Breast epithelium (tissue), 4 donors: ENCODE results near the gene EPS8L3. TPM values are rescaled to one million over a fixed set of nuclear protein-coding genes. Genes with fewer than 3 reads are reported as not detected.
A peak's percentile ranks its signal among the peaks of the same experiment; 100 is the strongest.

Source experiments
- DNase-seq, 2 donors: peaks; one replicate each; pipeline ENCODE4 v3.0.0-alpha.2; 2019; ENCODE audit warnings: low spot score in 2 of 2
- H3K27ac ChIP-seq, 2 donors: fragments of 200-600 bp; sonication (generic) in 1 of 2; one replicate each; pipeline ENCODE4 v1.5.1; 2016 to 2019; ENCODE audit warnings: mild to moderate bottlenecking in 1 of 2
- H3K27me3 ChIP-seq, 2 donors: fragments of 200-600 bp; sonication (generic) in 1 of 2; one replicate each; pipeline versions ENCODE4 v1.5.1 to v1.6.0; 2017 to 2019; ENCODE audit warnings: control low read depth in 1 of 2, mild to moderate bottlenecking in 1 of 2
- H3K36me3 ChIP-seq: fragments of 200-600 bp; one replicate; pipeline ENCODE4 v1.5.1; 2019
- H3K4me1 ChIP-seq, 2 donors: fragments of 200-600 bp; sonication (generic); one replicate each; pipeline ENCODE4 v1.5.1; 2016 to 2019; ENCODE audit warnings: control low read depth in 1 of 2
- H3K4me3 ChIP-seq, 3 donors: fragments of 200-600 bp; sonication (generic); 1 replicate in 2 of 3; 2 replicates in 1 of 3; pipeline ENCODE4 v1.5.1; 2016 to 2019; ENCODE audit warnings: mild to moderate bottlenecking in 3 of 3, moderate library complexity in 2 of 3
- H3K9me3 ChIP-seq, 2 donors: fragments of 200-600 bp; sonication (generic) in 1 of 2; one replicate each; pipeline ENCODE4 v1.5.1; 2016 to 2019; ENCODE audit warnings: control low read depth in 1 of 2
- POLR2A ChIP-seq: fragments of 450-650 bp; IDR thresholded peaks from one replicate; pipeline ENCODE4 v1.6.1; 2016; ENCODE audit warnings: antibody characterized with exemption, mild to moderate bottlenecking, moderate library complexity
- POLR2AphosphoS5 ChIP-seq, 3 donors: sonication (generic); formaldehyde crosslinking; IDR thresholded peaks; one replicate each; pipeline ENCODE4 v1.6.1; 2017; ENCODE audit warnings: antibody characterized with exemption in 3 of 3
- intact Hi-C: fragments of 100-400 bp; cut with DNase I; formaldehyde crosslinking; loops from one replicate; pipeline ENCODE4 v1.15.1; 2023; ENCODE audit warnings: low total_unique reads
- total RNA-seq, 3 donors: library from RNA; depleted of rRNA; stranded (reverse); fragments of >200 nt; gene quantifications; one replicate each; pipeline ENCODE4 v1.1.0, GENCODE V29; 2016
- TF ChIP-seq, protein P1 (sequence below), 3 donors: fragments of 450-650 bp; IDR thresholded peaks; one replicate each; pipeline ENCODE4 v1.5.1; 2016 to 2017; ENCODE audit warnings: antibody characterized with exemption in 3 of 3, mild to moderate bottlenecking in 3 of 3, moderate library complexity in 3 of 3

Gene EPS8L3
- total RNA-seq, 3 donors from 2014 or later, result 3.6 TPM; not detected in 2

DNA sequence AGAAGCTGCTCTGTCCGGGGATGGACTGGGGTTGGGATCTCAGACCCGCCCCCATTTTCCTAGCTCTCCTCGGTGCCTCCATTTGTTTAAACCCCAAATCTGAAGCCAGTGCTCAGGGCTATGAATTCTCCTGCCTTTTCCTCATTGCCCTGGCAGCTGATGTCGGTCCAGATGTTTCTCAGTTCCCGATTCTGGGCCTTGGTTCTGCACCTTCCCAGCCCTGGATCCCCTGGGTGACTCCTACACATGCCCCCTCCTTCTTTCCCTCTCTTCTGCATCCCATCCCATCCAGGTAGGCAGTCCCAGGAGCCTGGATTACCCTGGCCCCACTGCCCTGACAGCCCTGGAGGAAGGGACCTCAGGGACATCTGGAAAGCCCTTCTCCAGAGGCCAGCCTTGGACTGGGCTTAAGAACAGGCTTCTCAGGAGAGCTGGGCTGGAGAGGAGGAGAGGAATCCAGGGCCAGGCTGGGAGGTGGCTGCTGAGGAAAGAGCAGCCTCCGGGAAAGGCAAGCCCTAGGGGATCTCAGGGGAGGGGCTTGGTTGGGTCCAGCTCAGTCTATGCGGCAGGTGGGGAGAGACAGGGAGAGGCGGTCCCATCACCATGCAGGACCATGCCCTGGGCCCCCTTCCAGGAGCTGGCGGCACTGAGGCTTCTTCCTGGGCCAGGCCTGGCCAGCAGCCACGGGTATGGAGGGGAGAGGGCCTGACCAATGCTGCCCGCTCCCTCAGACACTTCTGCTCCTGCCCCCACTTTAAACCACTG lies 6.8 kb upstream of the EPS8L3 start:
- TF ChIP-seq, protein P1, sequence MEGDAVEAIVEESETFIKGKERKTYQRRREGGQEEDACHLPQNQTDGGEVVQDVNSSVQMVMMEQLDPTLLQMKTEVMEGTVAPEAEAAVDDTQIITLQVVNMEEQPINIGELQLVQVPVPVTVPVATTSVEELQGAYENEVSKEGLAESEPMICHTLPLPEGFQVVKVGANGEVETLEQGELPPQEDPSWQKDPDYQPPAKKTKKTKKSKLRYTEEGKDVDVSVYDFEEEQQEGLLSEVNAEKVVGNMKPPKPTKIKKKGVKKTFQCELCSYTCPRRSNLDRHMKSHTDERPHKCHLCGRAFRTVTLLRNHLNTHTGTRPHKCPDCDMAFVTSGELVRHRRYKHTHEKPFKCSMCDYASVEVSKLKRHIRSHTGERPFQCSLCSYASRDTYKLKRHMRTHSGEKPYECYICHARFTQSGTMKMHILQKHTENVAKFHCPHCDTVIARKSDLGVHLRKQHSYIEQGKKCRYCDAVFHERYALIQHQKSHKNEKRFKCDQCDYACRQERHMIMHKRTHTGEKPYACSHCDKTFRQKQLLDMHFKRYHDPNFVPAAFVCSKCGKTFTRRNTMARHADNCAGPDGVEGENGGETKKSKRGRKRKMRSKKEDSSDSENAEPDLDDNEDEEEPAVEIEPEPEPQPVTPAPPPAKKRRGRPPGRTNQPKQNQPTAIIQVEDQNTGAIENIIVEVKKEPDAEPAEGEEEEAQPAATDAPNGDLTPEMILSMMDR (IDR thresholded peaks at IDR 0.05), result no peak
- TF ChIP-seq POLR2A (no peak), POLR2AphosphoS5 (IDR thresholded peaks at IDR 0.05) (no peak)
- no peaks in the 10 kb centered on the region for H3K36me3 ChIP-seq
- H3K27me3 ChIP-seq, result no peaks in the 10 kb centered on the region
- H3K9me3 ChIP-seq, result no peaks in the 10 kb centered on the region
- H3K27ac ChIP-seq, result no peak overlapping the region
- intact Hi-C loops, result loop anchor here (10.0 kb wide), 1 partner anchor 136 kb away; no protein-coding TSS in a partner anchor
- peak in 1 of 2 donors; percentile 53 for DNase-seq
- H3K4me3 ChIP-seq, result no peak overlapping the region
- no peaks in the 10 kb centered on the region for H3K4me1 ChIP-seq

DNA sequence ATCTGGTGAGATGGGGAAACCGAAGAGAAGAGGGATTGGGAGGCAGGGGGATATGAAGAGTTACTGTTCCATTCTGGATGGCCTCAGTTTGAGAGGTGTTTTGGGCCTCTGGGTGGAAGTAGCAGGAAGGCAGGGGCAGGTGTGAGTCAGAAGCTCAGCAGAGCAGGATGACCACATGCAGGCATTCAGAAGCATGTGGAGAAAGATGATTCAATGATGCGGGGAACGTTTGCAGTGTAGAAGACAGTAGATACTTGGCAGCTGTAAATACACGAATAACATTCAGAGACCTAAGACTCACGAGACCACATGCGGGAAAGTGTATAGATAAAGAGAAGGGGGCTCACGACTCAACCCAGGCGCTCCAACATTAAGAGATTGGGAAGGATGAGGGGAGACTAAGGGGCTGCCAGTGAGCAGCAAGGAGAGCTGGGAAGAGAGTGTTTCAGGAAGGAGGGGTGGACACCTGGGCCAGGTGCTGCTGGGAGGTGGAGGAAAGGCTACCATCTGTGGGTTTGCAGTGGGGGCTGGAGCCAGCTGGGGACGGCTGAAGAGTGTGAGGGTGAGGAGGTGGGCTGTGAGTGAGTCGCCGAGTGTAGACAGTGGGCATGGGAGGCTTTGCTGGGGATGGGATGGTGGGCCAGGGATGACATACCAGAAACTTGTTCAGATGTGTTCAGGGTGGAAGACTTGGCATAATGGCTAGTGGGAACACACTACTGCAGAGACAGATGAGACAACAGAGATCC lies 5.8 kb upstream of the EPS8L3 start:
- Histone ChIP-seq H3K36me3 (no peaks in the 10 kb centered on the region), H3K27me3 (no peaks in the 10 kb centered on the region), H3K4me1 (no peaks in the 10 kb centered on the region), H3K9me3 (no peaks in the 10 kb centered on the region), H3K4me3 (no peak overlapping the region), H3K27ac (no peak overlapping the region)
- TF ChIP-seq POLR2A (no peak), POLR2AphosphoS5 (IDR thresholded peaks at IDR 0.05) (no peak)
- TF ChIP-seq, protein P1 (IDR thresholded peaks at IDR 0.05), result no peak
- peak in 1 of 2 donors; percentile 34 for DNase-seq
- intact Hi-C loops, result loop anchor here (10.0 kb wide), 2 partner anchors 135 to 225 kb away; partner anchors contain the start of gene GNAI3

DNA sequence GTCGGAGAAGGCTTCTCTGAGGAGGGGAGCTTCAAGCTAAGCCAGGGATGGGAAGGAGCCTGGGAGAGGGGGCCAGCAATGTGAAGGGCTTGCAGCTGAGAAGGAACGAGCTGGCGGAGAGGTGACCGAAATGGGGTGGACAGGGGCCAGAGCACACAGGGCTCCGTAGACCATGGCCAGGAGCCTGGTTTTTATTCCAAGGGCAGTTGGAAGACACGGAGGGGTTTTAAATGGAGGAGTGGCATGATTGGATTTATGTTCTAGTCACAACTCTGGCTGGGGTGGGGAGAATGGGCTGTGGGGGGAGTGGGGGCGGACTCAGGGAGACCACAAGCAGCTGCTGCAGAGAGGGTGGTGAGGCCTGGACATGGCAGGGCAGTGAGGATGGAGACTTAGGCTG lies 5.1 kb upstream of the EPS8L3 start:
- Histone ChIP-seq H3K36me3 (no peaks in the 10 kb centered on the region), H3K9me3 (no peaks in the 10 kb centered on the region), H3K27ac (no peak overlapping the region), H3K4me3 (no peak overlapping the region), H3K27me3 (no peaks in the 10 kb centered on the region), H3K4me1 (no peaks in the 10 kb centered on the region)
- TF ChIP-seq, protein P1 (IDR thresholded peaks at IDR 0.05), result no peak
- TF ChIP-seq POLR2A, result no peak
- TF ChIP-seq POLR2AphosphoS5 (IDR thresholded peaks at IDR 0.05), result no peak
- DNase-seq, result peak in 1 of 2 donors; percentile 9
- intact Hi-C loops, result loop anchor here (10.0 kb wide), 1 partner anchor 224 kb away; the partner anchor contains the start of gene GNAI3

DNA sequence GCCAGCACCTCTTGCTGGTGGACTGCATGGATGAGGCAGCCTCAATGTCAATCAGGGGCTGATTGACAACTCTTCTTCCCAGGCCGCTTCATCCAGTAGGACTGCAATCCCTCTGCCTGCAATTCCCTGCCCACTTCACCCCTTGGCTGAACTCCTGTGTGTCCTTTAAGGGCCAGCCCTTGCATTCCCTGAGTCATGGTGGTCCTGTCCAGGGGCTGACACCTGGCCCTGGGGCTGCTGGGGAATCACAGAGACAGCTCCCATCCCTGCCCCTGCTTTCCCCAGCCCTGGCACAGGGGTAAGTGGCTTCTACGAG lies 4.6 kb upstream of the EPS8L3 start:
- Histone ChIP-seq H3K36me3 (no peaks in the 10 kb centered on the region), H3K27ac (no peak overlapping the region), H3K27me3 (no peaks in the 10 kb centered on the region), H3K9me3 (no peaks in the 10 kb centered on the region), H3K4me1 (no peaks in the 10 kb centered on the region), H3K4me3 (no peak overlapping the region)
- no peak for TF ChIP-seq POLR2A
- TF ChIP-seq POLR2AphosphoS5 (IDR thresholded peaks at IDR 0.05), result no peak
- TF ChIP-seq, protein P1 (IDR thresholded peaks at IDR 0.05), result no peak
- peak in 1 of 2 donors; percentile 31 for DNase-seq
- intact Hi-C loops, result loop anchor here (10.0 kb wide), 1 partner anchor 223 kb away; the partner anchor contains the start of gene GNAI3
